Renal cortex interstitium (tissue), 11 donors: ENCODE data around the gene DHX15. TPM values are rescaled to one million over a fixed set of nuclear protein-coding genes. Genes with fewer than 3 reads are reported as not detected.
"Not testable (repeated sequence)": the region's sequence is repeated elsewhere in the genome, so short reads cannot be mapped to it uniquely, and the experiment has no call there.

Source experiments
- DNase-seq, 11 donors: peaks; one replicate each; pipeline ENCODE4 v3.0.0-alpha.2; 2013; ENCODE audit warnings: low read depth in 9 of 11, low spot score in 4 of 11; ENCODE audit errors: extremely low read depth in 1 of 11
- polyA plus RNA-seq, 3 donors: library from polyadenylated mRNA; unstranded; fragments of 120-200 nt; gene quantifications; one replicate each; pipeline ENCODE4 v1.2.1, GENCODE V29; 2013; ENCODE audit not compliant: insufficient read length in 3 of 3

Gene DHX15
- polyA plus RNA-seq, 3 donors = 225 to 259 (median 251) TPM

GRCh38 chr4:24516926-24517325 lies 67.4 kb downstream of the DHX15 start:
- no peak for DNase-seq

DNA sequence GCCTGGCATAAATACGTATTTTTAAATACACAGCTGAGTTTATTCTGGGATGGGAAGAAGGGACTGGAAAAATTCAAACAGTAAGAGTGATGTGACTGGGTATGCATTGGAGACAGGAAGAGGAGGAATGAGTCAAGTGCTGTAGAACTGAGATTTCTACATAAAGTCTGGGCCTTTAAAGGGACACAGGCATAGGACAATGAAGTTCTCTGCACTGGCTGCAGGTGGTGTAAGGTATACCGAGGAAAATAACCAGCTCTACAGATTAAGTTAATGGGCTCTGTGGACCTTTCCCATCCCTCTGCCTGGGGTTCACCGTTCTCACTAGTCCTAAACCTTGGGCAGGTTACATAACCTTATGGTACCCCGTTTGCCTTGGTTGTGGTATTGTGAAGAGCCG lies 68.7 kb downstream of the DHX15 start:
- DNase-seq = no peak

DNA sequence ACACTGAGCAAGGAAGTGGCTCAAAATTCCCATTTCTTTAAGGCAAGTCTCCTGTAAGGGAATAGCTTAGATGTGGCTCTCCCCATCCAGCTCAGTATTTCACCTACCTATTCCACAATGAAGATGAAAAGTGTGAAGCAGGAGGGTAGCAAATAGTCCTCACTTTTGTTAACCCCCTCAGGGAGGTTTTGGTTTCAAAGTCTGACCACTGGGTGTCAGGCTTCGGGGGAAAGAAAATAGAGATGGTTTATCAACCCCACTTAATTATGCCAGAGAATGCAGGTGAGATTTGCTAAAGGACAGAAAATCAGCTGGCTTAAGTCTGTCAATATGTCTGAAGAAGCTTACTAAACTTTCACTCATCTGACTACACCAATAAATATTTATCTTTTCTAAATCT lies 69.5 kb downstream of the DHX15 start:
- no peak for DNase-seq

GRCh38 chr4:24513718-24514117 lies 70.6 kb downstream of the DHX15 start:
- no peak for DNase-seq

DNA sequence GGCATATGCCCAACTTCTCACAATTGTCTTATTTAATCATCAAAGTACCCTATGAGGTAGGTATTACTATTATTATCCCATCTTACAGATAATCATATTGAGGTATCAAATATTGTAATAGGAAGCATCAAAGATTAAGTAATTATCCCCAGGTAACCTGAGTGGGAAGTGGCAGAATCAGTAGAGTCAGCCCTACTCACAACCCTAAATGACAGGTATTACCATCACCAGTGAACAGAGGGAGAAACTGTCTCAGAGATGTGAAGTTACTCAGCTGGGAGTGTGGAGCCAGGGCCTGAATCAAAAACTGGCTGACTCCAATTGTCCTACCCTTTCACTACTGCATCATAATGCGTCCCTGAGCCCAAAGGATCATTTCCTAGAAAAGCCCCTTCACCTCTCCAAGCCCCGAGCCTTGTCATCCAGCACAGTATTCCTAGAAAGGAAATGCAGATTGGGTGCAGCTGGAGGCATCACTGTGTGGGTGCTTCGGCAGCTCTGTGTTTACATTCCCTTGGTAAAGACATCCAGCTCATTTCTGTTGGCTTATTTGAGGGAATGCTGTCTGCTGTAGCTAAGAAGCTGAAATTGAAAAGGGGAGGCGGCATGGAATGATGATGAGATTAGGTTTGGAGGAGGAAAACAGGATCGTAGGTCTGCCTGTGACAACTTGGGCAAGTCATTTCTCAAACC lies 72.8 kb downstream of the DHX15 start:
- DNase-seq = no peak

DNA sequence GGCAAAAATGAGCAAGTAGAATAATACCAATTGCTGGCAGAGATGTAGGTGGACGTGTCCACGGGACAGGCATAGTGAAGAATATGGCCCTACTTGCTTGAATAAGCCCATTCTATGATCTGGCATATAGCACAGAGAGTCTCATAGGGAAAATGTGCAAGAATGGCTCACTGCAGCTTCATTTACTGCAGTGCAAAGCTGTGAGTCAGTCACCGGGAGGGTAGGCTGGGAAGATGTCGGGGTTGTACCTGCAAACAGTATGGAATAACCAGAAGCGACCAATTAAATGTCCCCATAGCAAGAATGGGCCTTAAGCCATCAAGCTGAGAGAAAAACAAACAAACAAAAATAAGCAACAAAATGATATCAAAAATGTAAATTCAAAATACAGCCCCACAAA lies 74.3 kb downstream of the DHX15 start:
- DNase-seq = no peak

- DNase-seq = no peak
These were observed 75.8 kb downstream of the DHX15 start for GRCh38 chr4:24508541-24508940.

DNA sequence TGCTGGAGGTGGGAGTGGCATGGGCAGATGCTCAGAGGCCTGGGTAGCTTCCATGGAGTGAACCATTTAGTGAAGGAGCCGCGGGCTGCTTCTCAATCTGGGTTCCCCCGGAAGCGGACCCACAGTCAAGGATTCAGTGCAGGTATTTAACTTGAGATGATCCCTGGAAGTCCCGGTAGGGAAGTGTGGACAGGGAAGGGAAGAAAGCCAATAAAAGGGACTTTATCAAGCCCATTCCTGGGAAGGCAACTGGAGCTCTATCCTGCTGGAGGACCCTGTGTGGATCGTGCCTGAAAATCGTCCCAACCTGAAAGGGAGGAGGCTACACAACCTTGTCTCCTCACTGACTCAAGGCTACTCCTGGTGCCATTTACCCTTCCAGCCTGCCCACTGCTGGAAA lies 76.9 kb downstream of the DHX15 start:
- no peak for DNase-seq

DNA sequence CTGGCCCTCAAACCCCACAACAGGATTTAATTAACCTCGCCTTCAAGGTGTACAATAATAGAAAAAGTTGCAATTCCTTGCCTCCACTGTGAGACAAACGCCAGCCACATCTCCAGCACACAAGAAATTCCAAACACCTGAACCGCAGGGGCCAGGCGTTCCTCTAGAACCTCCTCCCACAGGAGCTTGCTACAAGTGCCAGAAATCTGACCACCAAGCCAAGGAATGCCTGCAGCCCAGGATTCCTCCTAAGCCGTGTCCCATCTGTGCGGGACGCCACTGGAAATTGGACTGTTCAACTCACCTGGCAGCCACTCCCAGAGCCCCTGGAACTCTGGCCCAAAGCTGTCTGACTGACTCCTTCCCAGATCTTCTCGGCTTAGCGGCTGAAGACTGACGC lies 81.3 kb downstream of the DHX15 start:
- not testable (repeated sequence) for DNase-seq

DNA sequence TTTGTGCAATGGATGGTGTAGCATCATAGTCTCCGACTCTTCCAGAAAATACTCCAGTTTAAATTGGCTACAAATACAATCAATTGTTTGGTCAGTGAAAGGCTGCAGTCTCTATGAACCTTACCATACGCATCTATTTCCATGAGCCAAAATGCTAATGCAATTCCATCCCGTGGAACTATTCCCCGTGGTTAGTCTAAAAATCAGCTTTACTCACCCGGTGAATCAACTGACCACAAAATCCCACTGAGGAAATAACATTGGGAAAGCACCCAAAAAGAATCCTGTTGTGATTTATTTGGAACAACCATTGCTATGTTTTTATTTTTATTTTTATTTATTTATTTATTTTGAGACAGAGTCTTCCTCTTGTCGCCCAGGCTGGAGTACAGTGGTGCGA lies 87.1 kb downstream of the DHX15 start:
- no peak for DNase-seq

DNA sequence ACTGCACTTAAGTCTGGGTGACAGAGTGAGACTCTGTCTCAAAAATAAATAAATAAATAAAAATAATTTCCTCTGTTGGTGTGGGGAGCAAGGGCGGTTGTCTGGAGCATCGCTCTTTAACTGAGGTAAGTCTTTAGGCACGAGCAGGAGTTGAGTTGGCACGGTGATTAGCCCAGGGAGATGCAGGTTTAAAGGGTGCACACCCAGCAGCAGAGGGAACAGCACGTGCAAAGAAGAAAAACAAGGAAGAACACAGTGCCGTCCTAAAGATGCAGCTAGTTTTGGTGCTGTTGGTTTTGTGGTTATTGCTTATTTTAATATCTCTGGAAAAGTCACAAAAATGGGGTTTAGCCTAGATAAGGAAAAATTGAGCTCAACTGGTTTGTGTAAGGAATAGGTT lies 87.8 kb downstream of the DHX15 start:
- DNase-seq = no peak

- no peak for DNase-seq
These were observed 89.0 kb downstream of the DHX15 start for GRCh38 chr4:24495388-24495787.

DNA sequence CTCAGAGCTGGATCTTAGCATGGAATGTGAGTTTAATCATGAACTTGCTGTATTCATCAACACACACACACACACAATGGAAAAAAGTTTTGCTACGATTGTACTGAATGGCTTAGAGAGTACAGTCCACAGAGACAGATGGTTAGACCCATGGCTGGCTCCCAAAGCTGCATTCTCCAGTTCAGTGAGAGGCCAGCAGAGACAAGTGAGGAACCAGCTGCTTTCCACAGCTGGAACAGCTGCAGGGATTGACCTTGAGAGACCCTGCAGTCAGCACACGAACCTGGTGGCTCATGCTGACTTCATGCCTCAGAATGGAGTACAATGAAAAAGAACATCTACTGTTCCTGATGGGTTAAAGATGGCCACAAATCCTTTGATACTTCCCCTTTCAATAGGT lies 94.5 kb downstream of the DHX15 start:
- peak in 3 of 11 donors; percentile 41 to 63 (median 47) for DNase-seq

DNA sequence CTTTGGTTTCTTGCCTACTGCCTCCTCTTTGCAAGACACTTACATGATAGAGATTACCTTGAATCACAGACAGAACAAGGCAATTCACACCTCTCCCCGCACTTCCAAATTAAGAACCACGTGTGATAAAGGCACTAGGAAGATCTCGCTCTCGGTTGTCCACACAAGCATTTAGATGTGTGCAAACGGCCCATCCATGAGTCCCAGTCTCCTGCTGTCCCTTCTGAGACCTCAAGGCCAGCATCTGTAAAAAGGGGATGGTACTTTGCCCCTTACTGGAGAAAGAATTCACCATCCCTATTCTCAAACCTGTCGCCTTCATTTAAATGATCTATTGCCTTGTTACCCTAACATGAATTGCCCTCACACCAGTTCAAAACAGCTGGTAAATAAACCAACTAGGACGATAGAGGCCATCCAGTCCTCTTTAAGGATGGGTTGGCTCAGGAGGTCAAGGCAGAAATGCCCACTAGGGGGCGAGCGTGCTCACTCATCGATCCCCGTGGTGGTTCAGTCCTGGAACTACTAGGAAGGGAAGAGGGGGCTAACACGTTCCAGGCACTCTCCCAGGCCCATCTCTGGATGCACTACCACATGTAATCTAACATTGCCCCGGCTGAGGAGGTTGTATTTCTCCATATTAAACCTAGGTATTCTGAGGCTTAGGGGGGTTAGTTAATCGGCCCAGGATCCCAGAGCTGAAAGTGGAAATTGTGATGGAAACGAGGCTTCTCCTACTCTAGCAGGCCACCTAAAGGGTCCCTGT lies 95.8 kb downstream of the DHX15 start:
- peak in 3 of 11 donors; percentile 22 to 45 (median 41) for DNase-seq

- no peak for DNase-seq
These were observed 101.5 kb downstream of the DHX15 start for GRCh38 chr4:24482871-24483270.

GRCh38 chr4:24477919-24478318 lies 106.4 kb downstream of the DHX15 start:
- DNase-seq = peak in 5 of 11 donors; percentile 62 to 82 (median 72)

Other genes with a start within 250 kb of the DHX15 start
- gene SOD3, start 211.0 kb upstream of the DHX15 start, polyA plus RNA-seq = 10 to 100 TPM in 2 of 3 donors, 1 to 10 TPM in 1; 9.7 to 16.6 (median 12.1) TPM